HG02938 (cell line): ENCODE measurements around the gene COQ8B.
"Not testable (repeated sequence)": the region's sequence is repeated elsewhere in the genome, so short reads cannot be mapped to it uniquely, and the experiment has no call there.

ENCODE experiments used
- ATAC-seq: cut with Tn5 transposase; IDR thresholded peaks from one replicate; pipeline ENCODE4 v1.9.1; 2021; ENCODE audit warnings: mild to moderate bottlenecking, moderate library complexity; ENCODE audit not compliant: unreplicated experiment

The COQ8B gene

DNA sequence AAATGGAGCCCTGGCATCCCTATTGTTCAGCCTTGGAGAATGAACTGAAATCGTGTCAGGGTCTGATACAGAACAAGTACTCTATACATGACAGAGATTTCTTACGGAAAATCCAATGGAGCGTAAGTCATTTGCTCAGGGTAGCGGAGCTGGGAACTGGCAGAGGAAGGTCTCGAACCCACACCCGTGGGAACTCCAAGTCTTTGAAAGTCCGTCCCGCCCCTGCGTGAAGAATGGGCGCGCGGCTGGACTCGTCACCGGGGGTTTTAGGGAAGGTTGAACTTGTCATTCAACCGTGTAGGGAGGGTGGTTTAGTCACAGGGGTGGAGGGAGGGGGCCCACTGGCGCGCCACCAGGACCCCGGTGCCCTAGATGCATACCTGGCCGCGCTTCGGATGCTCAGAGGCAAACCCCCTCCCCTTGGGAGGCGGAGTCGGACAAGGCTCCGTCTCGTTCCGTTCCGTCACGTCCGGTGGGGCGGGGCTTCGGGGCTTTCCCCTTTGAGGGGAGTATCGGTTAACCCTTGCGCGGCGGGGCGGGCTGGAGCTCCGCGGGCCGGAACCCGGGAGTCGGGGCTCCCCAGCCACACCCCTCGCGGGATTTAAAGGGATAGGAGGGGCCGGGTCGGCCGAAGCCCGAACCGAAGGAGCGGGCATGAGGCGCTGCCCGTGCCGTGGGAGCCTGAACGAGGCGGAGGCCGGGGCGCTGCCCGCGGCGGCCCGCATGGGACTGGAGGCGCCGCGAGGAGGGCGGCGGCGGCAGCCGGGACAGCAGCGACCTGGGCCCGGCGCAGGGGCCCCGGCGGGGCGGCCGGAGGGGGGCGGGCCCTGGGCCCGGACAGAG, at the start of gene COQ8B, which contains the start of gene ITPKC:
Gene COQ8B, minus strand, starts transcription at position 405 of the 843 bp plus-strand sequence. CDS start 2,254 bp downstream, outside the sequence.
Gene ITPKC, plus strand, starts transcription at position 631 of the 843 bp plus-strand sequence. Its CDS starts 24 bp downstream, at position 655.
- ATAC-seq: peak; percentile 61

DNA sequence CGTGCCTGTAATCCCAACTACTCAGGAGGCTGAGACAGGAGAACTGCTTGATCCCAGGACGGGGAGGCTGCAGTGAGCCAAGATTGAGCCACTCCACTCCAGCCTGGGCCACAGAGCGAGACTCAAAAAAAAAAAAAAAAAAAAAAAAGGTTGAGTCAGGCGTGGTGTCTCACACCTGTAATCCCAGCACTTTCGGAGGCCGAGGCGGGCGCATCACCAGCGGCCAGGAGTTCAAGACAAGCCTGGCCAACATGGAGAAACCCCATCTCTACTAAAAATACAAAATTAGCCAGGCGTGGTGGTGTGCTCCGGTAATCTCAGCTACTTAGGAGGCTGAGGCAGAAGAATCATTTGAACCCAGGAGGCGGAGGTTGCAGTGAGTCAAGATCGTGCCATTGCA, 49.7 kb upstream of the COQ8B start:
- ATAC-seq: not testable (repeated sequence)

DNA sequence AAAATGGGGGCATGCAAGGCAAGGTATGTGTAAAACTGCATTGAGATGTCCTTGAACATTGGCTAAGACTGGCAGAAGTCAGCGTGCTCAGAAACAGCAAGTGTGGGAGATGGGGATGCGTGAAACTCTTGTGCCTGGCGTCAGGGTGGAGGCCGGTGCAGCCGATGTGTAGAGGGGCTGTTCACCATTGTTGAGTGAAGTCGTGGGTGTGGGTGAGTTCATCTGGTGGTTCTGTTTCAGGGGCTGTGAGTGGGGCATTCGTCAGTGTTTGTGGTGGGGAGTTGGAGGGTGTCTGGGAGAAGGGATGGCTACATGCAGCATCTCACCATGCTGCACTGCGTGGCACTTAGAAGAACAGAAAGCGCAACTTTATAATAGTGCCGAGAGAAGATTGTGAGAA, 47.3 kb upstream of the COQ8B start:
- no peak for ATAC-seq

DNA sequence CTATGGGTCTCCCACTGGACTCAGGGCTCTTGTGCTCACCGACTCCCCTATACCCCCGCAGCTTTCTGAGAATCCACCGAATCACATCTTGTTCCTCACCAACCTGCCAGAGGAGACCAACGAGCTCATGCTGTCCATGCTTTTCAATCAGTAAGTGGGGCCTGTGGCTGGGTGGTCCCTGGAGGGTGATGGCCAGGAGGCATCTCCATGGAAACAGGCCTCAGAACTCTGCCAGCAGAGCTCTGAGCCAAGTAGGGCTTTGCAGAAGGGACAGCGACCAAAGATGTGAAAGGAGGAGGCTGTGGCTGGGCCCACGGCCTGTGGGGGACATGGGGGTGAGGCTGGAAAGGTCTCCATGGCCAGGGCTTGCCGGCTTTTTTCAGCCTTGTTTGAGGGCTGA, 46.8 kb upstream of the COQ8B start:
- no peak for ATAC-seq

DNA sequence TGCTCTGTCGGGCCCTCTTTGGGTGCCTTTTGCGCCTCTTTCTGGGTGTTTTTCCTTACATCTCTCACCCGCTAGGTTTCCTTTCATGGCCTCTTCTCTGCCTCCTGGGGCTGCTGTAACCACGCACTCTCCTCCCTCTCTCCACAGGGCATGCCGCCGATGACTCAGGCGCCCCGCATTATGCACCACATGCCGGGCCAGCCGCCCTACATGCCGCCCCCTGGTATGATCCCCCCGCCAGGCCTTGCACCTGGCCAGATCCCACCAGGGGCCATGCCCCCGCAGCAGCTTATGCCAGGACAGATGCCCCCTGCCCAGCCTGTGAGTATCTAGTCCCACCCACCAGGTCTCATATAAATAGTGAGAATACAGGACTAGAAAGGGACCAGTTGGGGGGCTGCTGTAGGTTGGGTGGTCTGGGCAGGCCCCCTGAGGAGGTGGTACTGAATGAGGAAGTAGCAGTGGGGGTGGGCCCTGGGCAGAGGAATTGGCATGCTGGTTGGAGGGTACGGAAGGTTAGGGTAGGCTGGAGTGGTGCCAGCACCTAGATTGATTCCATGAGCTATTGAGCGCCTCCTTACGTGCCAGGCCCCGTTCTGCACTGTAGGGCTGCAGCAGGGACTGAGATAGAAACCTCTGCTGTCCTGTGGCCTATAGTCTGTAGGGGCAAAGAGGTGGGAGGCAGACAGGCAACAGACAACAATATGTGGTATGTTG, 46.2 kb upstream of the COQ8B start:
- ATAC-seq: no peak

DNA sequence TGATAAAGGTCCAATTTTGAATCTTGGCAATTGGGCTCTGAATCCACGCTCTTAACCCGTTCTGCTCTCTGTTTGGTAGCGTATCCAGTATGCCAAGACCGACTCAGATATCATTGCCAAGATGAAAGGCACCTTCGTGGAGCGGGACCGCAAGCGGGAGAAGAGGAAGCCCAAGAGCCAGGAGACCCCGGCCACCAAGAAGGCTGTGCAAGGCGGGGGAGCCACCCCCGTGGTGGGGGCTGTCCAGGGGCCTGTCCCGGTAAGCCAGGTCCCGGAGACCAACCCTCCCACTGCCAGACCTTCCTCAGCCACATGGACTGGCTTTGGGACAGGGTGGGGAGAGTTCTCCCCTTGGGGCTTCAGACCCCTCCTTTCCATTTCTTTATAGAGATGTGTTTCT, 42.7 kb upstream of the COQ8B start:
- no peak for ATAC-seq

DNA sequence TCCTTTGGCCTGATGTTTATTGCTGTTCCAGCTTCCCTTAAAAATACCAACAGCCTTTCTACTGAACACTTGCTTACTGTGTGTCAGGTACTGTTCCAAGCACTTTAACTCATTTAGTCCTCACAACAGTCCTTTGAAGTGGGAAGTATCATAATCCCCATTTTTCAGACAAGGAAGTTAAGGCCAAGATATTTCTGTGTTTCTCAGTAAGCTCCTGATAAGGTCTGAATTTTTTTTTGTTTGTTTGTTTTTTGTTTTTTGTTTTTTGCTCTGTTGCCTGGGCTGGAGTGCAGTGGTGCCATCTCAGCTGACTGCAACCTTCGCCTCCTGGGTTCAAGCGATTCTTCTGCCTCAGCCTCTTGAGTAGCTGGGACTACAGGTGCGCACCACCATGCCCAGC, 41.8 kb upstream of the COQ8B start:
- no peak for ATAC-seq

DNA sequence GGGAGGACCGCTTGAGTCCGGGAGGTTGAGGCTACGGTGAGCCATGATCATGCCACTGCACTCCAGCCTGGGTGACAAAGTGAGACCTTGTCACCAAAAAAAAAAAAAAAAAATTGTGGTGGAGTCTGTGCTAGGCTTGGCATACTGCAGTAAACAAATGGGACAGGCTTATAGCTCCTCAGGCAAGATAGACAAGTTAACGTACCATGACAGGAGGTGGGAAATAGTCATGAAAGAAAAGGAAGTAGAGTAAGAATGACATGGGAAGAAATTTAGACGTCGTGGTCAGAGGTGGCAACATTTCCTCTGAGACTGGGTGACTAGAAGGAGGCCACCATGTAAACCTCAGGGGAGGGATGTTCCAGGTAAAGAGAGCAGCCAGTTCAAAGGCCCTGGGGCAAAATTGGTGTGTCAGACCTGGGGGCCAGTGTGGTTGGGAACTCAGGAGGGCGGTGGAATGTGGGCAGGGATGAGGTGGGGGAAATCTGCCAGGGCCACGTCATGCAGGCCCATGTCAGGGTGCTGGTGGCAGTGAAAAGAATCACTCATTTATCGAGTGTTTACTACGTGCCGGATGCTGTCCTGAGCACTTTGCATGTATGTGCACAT, 39.9 kb upstream of the COQ8B start:
- ATAC-seq: no peak

DNA sequence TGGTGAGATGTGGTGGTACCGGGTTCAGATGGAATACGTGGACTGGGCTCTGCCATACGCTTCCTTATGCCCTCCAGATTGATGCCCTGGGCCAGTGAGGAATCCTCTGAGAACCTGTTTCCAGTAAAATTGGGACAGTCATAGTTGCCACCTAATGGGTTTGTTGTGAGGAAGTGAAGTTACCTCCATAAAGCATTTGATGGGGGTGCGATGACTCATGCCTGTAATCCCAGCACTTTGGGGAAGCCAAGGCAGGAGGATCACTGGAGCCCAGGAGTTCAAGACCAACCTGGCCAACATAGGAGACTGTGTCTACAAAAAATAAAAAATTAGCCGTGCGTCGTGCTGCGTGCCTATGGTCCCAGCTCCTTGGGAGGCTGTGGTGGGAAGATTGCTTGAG, 39.1 kb upstream of the COQ8B start:
- no peak for ATAC-seq

DNA sequence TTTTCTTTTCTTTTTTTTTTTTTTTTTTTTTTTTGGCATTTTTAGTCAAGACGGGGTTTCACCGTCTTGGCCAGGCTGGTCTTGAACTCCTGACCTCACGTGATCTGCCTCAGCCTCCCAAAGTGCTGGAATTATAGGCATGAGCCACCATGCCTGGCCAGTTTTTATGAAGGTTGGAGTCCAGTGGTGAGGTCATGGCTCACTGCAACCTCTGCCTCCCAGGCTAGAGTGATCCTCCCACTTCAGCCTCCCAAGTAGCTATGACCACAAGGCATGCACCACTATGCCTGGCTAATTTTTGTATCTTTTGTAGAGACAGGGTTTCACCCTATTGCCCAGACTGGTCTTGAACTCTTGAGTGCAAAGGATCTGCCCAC, 38.5 kb upstream of the COQ8B start:
- no peak for ATAC-seq

DNA sequence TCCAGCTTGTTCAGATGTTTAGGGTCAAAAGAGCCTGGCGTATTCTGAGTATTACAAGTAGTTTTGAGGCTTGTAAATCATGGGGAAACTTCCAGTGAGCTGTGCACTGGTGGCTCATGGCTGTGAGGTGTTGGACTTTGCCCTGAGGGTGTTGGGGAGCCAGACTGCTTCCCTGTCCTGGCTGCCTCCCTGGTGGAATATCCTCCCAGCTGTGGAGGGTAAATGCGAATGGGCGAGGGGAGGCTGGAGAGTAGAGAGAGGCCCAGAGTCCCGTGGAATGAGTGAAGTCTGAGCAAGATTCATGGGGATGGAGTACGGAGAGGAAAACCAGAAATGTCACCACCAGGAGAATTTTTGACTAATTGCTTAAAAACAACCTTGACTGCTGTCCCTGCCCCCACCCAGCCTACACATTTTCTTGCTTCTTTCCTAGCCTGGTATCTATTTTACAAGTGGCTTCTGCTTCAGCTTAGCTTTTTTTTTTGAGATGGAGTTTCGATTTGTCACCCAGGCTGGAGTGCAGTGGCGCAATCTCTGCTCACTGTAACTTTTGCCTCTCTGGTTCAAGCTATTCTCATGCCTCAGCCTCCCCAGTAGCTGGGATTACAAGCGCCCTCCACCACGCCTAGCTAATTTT, 38.0 kb upstream of the COQ8B start:
- no peak for ATAC-seq

DNA sequence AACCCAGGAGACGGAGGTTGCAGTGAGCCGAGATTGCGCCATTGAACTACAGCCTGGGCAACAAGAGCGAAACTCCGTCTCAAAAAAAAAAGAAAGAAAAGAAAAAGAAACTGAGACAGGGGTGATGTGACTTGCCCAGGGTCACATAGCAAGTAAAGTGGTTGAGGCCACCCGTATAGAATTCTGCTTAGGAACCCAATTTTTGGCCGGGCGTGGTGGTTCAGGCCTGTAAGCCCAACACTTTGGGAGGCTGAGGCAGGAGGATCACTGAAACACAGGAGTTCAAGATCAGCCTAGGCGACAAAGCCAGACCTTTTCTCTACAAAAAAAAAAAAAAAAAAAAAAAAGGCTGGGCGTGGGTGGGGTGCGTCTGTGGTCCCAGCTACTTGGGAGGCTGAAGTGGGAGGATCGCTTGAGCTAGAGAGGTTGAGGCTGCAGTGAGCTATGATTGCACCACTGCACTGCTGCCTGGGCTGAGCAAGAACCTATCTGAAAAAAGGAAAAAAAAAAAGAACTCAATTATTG, 35.6 kb upstream of the COQ8B start:
- ATAC-seq: no peak

DNA sequence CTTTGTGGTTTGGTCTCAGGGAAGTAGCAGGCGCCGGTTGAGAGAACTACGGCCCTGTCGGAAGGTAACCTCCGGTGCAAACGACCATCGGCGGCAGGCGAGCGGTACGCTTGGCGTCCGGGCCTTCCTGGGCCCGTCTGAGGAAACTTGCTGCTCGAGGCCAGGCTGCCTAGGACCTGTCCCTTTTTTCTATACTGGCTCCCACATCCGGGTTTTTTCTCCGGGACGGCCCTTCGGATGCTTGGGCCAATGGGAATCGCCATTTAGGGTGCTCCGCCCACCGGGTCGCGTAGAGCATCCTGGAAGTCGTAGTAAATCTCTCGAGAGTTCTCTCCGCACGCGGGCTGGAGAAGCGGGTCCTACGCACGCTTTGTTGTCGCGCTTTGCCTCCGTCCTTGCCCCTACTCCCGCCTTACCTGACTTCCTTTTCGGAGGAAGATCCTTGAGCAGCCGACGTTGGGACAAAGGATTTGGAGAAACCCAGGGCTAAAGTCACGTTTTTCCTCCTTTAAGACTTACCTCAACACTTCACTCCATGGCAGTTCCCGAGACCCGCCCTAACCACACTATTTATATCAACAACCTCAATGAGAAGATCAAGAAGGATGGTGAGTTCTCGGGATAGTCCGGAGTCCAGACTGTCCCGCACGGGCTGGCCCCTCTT, 34.3 kb upstream of the COQ8B start, which contains the start of gene SNRPA:
Gene SNRPA, plus strand, starts transcription at position 330 of the 664 bp plus-strand sequence. Its CDS starts 206 bp downstream, at position 536.
- peak; percentile 50 for ATAC-seq

DNA sequence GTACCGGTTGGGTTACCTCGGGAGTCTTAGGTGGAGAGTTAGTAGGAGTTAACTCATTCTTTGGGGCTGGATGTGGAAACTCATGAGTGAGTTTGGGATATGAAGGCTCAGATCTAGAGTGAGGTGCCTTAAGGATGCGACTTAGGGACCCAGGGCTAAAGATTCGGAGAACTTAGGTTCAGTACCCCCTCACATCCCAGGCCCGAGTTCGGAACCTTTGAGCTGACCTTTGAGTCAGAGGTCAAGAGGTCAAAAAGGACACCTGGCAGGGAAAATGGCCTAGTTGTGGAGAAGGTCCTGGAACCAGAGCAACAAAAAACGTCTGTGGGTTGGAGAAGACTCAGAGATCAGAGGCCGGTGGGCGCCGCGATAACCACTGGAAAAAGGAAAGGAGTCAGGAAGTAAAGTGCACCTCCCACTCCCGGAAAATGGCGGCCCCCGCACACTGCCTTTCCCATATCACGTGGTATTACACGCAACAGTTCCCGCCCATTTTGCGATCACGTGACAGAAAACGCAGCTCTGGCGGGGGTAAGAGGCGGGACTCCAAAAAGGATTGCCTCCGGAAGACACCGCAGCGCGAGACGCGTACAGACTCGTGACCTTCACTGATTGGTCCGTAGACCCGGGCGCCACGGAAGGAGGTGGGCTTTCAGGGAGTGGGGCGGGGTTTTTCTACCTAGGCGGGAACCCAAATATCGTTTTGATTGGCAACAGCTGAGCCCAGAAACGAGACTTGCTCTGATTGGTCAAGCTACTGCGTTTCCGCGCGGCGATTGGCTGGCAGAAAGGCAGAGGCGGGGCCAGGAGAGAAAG, 33.6 kb upstream of the COQ8B start, which contains the start of gene ACTMAP:
Gene ACTMAP, minus strand, starts transcription at position 420 of the 816 bp plus-strand sequence. CDS start 674 bp downstream, outside the sequence.
- peak; percentile 86 for ATAC-seq

DNA sequence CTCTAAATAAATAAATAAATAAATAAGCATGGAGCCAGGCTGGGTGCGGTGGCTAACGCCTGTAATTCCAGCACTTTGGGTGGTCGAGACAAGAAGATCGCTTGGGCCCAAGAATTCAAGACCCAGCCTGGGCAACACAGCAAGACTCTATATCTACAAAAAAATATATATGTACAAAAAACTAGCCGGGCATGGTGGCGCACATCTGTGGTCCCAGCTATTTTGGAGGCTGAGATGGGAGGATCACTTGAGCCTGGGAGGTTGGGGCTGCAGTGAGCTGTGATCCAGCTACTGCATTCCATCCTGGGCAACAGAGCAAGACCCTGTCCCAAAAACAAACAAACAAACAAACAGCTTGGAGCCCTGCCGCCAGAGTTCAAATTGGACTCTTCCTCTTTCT, 30.9 kb upstream of the COQ8B start:
- ATAC-seq: no peak

DNA sequence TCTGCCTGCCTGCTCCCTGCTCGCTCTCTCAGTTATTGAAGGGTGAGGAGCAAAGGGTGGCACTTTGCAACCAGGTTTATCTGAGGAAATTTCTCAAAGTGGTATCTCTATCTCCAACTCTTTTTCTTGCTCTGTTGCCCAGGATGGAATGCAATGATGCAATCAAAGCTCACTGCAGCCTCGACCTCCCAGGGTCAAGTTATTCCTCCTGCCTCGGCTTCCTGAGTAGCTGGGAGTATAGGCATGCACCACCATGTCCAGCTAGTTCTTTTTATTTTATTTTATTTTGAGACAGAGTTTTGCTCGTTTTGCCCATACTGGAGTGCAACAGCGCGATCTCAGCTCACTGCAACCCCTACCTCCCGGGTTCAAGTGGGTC, 28.7 kb upstream of the COQ8B start:
- ATAC-seq: no peak

DNA sequence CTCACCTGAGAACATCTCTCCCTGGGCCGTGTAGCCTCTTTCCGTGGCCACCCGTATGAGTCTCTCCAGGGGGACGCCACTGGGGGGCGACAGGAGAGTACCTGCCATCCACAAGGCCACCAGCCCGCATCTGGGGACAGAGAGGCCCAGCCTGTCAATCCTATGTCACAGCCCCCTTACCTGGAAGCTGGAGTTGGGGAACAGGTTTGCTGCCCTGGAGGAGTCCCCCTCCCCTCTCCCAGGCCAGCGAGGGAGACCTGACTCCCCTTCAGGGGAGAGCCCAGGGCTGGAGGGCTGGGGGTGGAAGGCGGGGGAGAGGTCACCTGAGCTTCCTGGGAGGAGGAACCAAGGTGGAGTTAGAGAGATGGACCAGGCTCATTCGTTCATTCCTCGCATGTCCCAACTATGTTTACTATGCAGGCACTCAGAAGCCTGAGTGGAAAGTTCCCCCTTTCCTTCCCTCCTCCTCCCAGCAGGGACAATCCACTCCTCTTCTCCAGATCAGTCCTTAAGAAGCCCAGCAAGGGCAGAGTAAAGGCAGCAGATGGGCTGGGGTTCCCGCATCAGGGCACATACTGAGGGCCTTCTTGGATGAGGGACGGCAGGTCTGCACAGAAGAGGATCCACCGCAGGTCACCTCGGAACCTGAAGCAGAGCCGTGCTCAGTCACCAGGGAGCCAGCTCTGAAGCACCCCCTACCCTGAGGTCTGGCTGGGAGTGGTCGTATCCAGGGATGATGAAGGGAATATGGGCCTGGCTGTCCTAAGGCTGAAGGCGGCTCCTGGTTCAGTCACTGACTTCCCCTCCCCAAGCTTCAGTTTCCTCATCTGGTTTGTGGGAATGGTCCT, 28.1 kb upstream of the COQ8B start:
- no peak for ATAC-seq

DNA sequence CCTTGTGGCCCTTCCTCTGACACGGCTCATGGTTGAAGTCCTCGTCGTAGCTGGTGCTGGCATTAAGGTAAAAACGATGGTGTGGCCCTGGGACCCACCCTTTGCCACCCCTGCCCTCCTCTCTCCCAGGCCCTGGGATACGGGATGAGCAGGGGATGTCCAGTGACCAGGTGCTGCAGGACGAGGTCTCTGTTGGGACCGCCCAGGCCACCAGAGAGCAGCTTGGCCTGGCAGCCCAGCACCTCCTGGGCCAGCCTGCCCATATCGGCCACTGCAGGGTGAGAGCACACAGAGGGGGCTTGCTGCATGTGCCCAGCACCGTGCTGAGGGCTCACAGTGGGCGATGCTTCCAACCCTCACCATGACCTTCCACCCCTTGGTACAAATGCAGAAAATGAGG, 27.2 kb upstream of the COQ8B start:
- no peak for ATAC-seq
